ENCODE results near the gene PTPRN2.

GRCh38 chr7:157513162-157513621 is 1074.4 kb downstream of the PTPRN2 start:
- TF ChIP-seq ATF2 (CRISPR knock-in tag; IDR thresholded peaks at IDR 0.05) (no peak), FOXA1 (IDR thresholded peaks at IDR 0.05) (no peak), FOXA1 (CRISPR knock-in tag; IDR thresholded peaks at IDR 0.05) (no peak), HMG20B (CRISPR knock-in tag; conservative IDR thresholded peaks at IDR 0.05) (no peak), GABPA (IDR thresholded peaks at IDR 0.05; ENCODE audit: low read depth, low read length) (no peak), GABPA (CRISPR knock-in tag; IDR thresholded peaks at IDR 0.05; ENCODE audit: low read depth) (no peak), THRA (CRISPR knock-in tag; IDR thresholded peaks at IDR 0.05; ENCODE audit: borderline replicate concordance) (no peak), ZBTB33 (CRISPR knock-in tag; IDR thresholded peaks at IDR 0.05) (no peak)
